Choroid plexus epithelial cell (primary cell): ENCODE data around the gene KDM2B.

ENCODE experiments used
- DNase-seq: peaks from one replicate; pipeline ENCODE4 v3.0.0-alpha.2; 2010; ENCODE audit warnings: low read depth
- H3K4me3 ChIP-seq: 2 replicates; pipeline ENCODE4 v1.5.1; 2011; ENCODE audit warnings: low read depth, mild to moderate bottlenecking, control low read depth, low read length, moderate library complexity
- TF ChIP-seq, protein P1 (sequence below): conservative IDR thresholded peaks from 2 replicates; pipeline ENCODE4 v1.5.1; 2011; ENCODE audit warnings: low read depth, mild to moderate bottlenecking, control low read depth, inconsistent platforms, low read length, moderate library complexity

Gene KDM2B

DNA sequence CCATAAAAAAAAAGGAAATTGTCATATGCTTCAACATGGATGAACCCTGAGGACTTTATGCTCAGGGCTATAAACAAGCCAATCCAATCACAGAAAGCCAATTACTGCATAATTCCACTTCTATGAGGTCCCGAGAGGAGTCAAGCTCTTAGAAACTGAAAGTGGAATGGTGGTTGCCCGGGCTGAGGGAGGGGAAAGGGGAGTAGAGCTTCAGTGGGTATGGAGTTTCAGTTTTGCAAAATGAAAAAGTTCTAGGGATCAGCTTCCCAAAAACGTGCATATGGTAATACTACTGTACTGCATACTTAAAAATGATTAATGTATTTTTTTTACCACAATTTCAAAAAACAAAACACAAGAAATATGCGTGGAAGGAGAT, 128.9 kb downstream of the KDM2B start:
- no peak for DNase-seq
- H3K4me3 ChIP-seq: no peak overlapping the region
- TF ChIP-seq, protein P1, sequence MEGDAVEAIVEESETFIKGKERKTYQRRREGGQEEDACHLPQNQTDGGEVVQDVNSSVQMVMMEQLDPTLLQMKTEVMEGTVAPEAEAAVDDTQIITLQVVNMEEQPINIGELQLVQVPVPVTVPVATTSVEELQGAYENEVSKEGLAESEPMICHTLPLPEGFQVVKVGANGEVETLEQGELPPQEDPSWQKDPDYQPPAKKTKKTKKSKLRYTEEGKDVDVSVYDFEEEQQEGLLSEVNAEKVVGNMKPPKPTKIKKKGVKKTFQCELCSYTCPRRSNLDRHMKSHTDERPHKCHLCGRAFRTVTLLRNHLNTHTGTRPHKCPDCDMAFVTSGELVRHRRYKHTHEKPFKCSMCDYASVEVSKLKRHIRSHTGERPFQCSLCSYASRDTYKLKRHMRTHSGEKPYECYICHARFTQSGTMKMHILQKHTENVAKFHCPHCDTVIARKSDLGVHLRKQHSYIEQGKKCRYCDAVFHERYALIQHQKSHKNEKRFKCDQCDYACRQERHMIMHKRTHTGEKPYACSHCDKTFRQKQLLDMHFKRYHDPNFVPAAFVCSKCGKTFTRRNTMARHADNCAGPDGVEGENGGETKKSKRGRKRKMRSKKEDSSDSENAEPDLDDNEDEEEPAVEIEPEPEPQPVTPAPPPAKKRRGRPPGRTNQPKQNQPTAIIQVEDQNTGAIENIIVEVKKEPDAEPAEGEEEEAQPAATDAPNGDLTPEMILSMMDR: no peak

DNA sequence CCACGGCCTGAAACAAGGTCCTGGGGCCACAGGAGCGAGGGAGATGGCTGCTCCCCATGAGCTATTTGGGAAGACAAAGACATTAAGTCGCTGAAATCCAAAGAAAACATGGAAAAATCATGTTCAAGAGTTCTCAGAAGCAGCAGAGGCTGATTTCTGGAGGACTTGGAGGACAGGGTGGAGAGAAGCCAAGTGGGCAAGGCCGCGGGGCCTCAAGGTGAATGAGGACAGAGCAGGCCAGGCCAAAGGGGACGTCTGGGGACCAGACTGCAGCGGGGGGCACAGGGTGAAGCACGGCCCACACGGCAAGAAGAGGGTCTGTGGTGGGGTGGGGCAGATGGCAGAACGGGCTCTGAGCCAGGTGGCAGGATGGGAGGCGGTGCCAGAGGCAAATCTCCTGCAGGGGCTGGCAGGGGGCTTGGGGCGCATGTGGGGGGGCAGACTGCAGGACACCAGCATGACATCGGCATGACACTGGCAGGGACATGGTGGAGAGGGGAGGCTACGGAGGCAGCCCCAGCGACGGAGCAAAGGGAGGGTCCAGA, 132.0 kb downstream of the KDM2B start:
- no peak overlapping the region for H3K4me3 ChIP-seq
- no peak for DNase-seq
- TF ChIP-seq, protein P1: no peak

DNA sequence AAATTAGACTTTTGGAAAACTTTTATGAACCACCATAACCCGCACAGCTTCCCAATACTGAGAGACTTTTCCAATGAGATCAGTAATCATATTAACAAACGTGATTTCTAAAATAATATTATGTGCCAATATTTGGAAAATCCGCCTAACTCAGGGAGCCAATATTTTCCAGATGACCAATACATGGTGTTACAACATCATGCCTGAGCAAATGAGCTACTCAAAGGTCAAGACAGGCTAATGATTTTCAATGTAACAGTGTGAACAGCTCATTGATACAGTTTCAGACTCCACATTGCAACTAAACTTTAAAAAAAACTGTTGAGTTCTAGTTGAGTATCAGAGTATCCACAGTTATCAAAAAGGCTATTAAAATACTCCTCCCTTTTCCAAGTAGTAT, 134.1 kb downstream of the KDM2B start:
- no peak for DNase-seq
- TF ChIP-seq, protein P1: no peak
- H3K4me3 ChIP-seq: no peak overlapping the region

DNA sequence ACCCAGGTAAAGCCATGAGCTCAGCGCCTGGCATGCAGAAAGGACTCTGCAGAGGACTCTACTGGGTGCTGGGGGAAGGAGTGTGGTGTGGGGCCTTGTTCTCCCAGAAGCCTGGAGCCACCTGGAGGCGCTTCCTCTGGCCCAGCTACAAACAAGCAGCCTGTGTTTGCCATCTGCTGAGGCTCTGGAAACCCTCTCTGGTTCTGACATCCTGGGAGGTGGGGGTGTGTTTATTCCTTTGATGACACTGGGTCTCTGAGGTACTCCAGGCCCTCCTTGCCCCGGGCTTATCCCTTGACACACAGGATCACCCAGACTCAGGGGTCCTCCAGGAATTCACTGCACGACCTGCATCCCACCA, 136.0 kb downstream of the KDM2B start:
- TF ChIP-seq, protein P1: no peak
- no peak overlapping the region for H3K4me3 ChIP-seq
- no peak for DNase-seq

DNA sequence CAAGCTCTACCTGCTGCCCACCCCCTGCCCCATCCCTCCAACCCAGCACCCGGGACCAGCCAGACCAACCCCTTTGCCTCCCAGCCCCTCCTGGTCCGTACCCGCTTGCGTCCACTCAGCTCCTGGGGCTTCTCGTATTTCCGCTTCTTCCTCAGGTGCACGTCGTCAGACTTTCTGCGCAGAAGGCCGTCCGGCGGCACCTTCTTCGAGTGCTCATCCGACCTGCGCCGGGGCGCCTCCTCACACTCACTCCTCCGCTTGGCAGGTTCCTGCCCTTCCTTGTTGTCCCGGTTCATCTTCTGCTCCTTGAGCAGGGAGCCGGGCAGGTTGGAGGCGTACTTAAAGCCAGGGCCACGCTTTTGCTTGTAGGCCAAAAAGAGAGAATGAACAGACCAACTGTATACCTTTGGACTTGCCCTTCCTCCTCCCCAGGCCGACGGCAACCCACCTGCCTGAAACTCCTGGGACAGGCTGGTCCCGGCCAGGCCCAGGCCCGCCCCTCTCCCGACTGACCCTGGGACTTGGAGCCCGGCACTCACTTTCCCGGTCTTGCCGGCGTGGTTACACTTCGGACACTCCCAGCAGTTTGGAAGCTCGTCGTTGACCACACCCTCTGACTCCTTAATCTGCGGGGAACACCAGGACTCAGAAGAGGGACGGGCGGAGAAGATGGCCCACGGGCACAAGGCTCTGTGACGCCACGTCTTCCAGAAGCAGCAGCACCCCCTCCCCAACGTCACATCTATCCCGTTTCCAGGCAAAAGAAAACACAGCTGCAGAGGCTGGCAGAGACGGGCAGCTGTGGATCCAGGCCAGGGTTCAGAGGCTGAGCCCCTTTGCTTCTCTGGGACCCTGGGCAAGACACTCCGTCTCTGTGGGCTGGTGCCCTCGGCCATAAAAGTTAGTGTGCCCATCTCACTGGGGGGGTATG, 136.6 kb downstream of the KDM2B start:
- no peak overlapping the region for H3K4me3 ChIP-seq
- no peak for DNase-seq
- TF ChIP-seq, protein P1: no peak

GRCh38 chr12:121443193-121443870, 137.5 kb downstream of the KDM2B start:
- no peak overlapping the region for H3K4me3 ChIP-seq
- TF ChIP-seq, protein P1: peak; percentile 93
- peak; percentile 82 for DNase-seq
